Lower lobe of right lung (tissue), 2 donors: ENCODE results near the gene TNFSF13. TPM values are rescaled to one million over a fixed set of nuclear protein-coding genes. Genes with fewer than 3 reads are reported as not detected.

Experiments used
- ATAC-seq, 2 donors: fragments of 200-7000 bp; cut with Tn5 transposase; one replicate each; pipeline ENCODE4 v1.9.1; 2020 to 2022; ENCODE audit warnings: mild to moderate bottlenecking in 2 of 2, moderate library complexity in 2 of 2
- DNase-seq: peaks from one replicate; pipeline ENCODE4 v3.0.0-alpha.2; 2020
- H3K27ac ChIP-seq: fragments of 200-600 bp; one replicate; pipeline ENCODE4 v1.8.0; 2022
- H3K27me3 ChIP-seq: fragments of 200-600 bp; one replicate; pipeline ENCODE4 v1.8.0; 2022; ENCODE audit warnings: low read depth
- H3K36me3 ChIP-seq: fragments of 200-600 bp; one replicate; pipeline ENCODE4 v1.8.0; 2022; ENCODE audit warnings: mild to moderate bottlenecking
- H3K4me1 ChIP-seq: fragments of 200-600 bp; one replicate; pipeline ENCODE4 v1.8.0; 2022
- H3K4me3 ChIP-seq: fragments of 200-600 bp; one replicate; pipeline ENCODE4 v1.8.0; 2022; ENCODE audit warnings: mild to moderate bottlenecking
- H3K9me3 ChIP-seq: fragments of 200-600 bp; one replicate; pipeline ENCODE4 v1.8.0; 2022
- intact Hi-C: fragments of 100-400 bp; cut with DNase I; formaldehyde crosslinking; loops from one replicate; pipeline ENCODE4 v1.11.0; 2022
- total RNA-seq: library from RNA; stranded (reverse); fragmentation: NEBNext Ultra II Directional; extraction: Animal tissue kit (Norgen Biotek cat#: 25700); gene quantifications from one replicate; pipeline ENCODE4 v1.2.1, GENCODE V29; 2021
- TF ChIP-seq, protein P1 (sequence below): fragments of 200-600 bp; IDR thresholded peaks from one replicate; pipeline ENCODE4 v1.8.0; 2022; ENCODE audit warnings: antibody characterized with exemption, mild to moderate bottlenecking
- donor health status: DM: no; HTN: yes; CAD: no; lungs with severe emphysema.

The TNFSF13 gene
- total RNA-seq, 1 donor from 2014 or later: 161 TPM

DNA sequence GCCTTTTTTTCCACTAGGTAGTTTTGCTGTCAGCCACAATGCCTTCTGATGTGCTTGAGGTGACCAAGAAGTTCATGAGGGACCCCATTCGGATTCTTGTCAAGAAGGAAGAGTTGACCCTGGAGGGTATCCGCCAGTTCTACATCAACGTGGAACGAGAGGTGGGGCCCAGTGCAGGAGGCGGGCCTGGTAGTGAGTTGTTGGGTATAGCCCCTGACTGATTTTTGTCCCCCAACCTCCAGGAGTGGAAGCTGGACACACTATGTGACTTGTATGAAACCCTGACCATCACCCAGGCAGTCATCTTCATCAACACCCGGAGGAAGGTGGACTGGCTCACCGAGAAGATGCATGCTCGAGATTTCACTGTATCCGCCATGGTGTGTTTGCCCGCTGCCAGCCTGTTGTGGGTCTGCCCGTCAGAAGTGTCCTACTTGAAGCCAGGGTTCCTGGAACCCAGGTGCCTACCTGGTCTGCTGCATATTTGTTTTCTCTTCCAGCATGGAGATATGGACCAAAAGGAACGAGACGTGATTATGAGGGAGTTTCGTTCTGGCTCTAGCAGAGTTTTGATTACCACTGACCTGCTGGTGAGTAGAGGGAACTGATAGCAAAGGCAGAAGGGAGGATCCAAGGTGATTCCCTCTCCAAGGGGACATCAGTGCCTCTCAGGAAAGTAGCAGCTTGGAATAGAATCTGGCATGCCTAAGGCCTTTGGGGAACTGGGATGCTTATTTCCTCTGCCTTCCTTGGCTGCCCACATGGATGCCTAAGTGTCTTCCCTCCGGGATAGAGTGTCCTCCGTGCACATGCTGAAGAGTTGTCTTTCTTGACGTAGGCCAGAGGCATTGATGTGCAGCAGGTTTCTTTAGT is 19.0 kb downstream of the TNFSF13 start:
- Histone ChIP-seq H3K27me3 (no peaks in the 10 kb centered on the region), H3K27ac (no peak overlapping the region), H3K4me3 (peak overlapping the region; percentile 78), H3K4me1 (peaks cover 74% of the 10 kb centered on the region), H3K9me3 (no peaks in the 10 kb centered on the region), H3K36me3 (peaks cover 56% of the 10 kb centered on the region)
- DNase-seq (no peak), ATAC-seq (no peak)
- TF ChIP-seq, protein P1, sequence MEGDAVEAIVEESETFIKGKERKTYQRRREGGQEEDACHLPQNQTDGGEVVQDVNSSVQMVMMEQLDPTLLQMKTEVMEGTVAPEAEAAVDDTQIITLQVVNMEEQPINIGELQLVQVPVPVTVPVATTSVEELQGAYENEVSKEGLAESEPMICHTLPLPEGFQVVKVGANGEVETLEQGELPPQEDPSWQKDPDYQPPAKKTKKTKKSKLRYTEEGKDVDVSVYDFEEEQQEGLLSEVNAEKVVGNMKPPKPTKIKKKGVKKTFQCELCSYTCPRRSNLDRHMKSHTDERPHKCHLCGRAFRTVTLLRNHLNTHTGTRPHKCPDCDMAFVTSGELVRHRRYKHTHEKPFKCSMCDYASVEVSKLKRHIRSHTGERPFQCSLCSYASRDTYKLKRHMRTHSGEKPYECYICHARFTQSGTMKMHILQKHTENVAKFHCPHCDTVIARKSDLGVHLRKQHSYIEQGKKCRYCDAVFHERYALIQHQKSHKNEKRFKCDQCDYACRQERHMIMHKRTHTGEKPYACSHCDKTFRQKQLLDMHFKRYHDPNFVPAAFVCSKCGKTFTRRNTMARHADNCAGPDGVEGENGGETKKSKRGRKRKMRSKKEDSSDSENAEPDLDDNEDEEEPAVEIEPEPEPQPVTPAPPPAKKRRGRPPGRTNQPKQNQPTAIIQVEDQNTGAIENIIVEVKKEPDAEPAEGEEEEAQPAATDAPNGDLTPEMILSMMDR: no peak
- intact Hi-C loops: no loop called here

DNA sequence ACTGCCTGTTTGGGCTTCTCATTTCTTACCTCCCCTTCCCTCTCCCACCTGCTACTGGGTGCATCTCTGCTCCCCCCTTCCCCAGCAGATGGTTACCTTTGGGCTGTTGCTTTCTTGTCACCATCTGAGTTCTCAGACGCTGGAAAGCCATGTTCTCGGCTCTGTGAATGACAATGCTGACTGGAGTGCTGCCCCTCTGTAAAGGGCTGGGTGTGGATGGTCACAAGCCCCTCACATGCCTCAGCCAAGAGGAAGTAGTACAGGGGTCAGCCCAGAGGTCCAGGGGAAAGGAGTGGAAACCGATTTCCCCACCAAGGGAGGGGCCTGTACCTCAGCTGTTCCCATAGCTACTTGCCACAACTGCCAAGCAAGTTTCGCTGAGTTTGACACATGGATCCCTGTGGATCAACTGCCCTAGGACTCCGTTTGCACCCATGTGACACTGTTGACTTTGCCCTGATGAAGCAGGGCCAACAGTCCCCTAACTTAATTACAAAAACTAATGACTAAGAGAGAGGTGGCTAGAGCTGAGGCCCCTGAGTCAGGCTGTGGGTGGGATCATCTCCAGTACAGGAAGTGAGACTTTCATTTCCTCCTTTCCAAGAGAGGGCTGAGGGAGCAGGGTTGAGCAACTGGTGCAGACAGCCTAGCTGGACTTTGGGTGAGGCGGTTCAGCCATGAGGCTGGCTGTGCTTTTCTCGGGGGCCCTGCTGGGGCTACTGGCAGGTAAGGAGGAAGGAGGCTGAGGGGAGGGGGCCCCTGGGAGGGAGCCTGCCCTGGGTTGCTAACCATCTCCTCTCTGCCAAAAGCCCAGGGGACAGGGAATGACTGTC is 20.7 kb downstream of the TNFSF13 start, which contains the start of gene CD68:
Gene CD68 (plus strand): TSS at position 638 of the 833 bp plus-strand sequence. CDS start 40 bp downstream, at position 678.
- H3K4me1 ChIP-seq: peaks cover 80% of the 10 kb centered on the region
- DNase-seq (peak; percentile 80), ATAC-seq (peak; percentile 62 to 75)
- intact Hi-C loops: no loop called here
- TF ChIP-seq, protein P1: no peak
- peak within 1 kb of the TSS; percentile 97 for H3K27ac ChIP-seq
- peak within 1 kb of the TSS; percentile 78 for H3K4me3 ChIP-seq
- no peaks in the 10 kb centered on the region for H3K9me3 ChIP-seq
- H3K27me3 ChIP-seq: no peaks in the 10 kb centered on the region
- peaks cover 51% of the 10 kb centered on the region for H3K36me3 ChIP-seq

DNA sequence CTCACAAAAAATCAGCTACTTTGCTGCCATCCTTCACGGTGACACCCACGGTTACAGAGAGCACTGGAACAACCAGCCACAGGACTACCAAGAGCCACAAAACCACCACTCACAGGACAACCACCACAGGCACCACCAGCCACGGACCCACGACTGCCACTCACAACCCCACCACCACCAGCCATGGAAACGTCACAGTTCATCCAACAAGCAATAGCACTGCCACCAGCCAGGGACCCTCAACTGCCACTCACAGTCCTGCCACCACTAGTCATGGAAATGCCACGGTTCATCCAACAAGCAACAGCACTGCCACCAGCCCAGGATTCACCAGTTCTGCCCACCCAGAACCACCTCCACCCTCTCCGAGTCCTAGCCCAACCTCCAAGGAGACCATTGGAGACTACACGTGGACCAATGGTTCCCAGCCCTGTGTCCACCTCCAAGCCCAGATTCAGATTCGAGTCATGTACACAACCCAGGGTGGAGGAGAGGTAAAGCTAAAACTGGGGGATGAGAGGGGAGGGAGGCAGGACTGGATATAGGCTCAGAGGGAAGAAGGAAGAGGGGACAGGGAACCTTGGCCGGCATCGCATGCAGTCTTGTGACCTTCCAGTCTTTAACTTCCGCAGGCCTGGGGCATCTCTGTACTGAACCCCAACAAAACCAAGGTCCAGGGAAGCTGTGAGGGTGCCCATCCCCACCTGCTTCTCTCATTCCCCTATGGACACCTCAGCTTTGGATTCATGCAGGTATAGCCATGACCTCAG is 21.5 kb downstream of the TNFSF13 start:
- TF ChIP-seq, protein P1: no peak
- Histone ChIP-seq H3K27me3 (no peaks in the 10 kb centered on the region), H3K9me3 (no peaks in the 10 kb centered on the region), H3K4me1 (peaks cover 80% of the 10 kb centered on the region), H3K36me3 (peaks cover 43% of the 10 kb centered on the region), H3K4me3 (peak overlapping the region; percentile 78), H3K27ac (peak overlapping the region; percentile 97)
- intact Hi-C loops: no loop called here
- DNase-seq (no peak), ATAC-seq (no peak)

DNA sequence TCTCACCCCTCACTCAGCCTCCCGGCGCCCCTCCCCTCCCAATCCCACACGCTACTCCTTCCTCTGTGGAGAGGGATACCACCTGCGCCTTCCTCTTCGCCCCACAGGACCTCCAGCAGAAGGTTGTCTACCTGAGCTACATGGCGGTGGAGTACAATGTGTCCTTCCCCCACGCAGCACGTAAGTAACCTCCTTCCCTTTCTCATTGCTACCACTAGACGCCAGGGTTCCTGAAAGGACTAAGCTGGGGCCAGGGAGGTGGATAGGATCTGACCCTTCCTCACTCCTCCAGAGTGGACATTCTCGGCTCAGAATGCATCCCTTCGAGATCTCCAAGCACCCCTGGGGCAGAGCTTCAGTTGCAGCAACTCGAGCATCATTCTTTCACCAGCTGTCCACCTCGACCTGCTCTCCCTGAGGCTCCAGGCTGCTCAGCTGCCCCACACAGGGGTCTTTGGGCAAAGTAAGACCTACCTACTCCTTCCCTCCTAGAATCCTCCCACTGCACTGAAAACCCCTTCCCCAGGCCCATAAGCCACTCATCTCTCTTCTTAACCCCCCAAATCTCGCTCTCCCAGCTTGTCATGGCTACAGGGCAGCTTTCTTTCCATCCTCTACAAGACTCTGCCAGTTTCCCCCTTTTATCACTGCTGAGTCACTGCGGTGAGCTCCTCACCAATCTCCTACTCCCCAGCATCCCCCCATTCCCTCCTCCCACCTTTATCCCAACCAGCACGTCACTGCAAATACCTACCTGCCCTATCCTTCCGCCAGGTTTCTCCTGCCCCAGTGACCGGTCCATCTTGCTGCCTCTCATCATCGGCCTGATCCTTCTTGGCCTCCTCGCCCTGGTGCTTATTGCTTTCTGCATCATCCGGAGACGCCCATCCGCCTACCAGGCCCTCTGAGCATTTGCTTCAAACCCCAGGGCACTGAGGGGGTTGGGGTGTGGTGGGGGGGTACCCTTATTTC is 22.3 kb downstream of the TNFSF13 start:
- ATAC-seq: no peak
- TF ChIP-seq, protein P1: no peak
- Histone ChIP-seq H3K36me3 (peaks cover 34% of the 10 kb centered on the region), H3K27ac (peak overlapping the region; percentile 97), H3K9me3 (no peaks in the 10 kb centered on the region), H3K27me3 (no peaks in the 10 kb centered on the region), H3K4me3 (peak overlapping the region; percentile 78), H3K4me1 (peaks cover 74% of the 10 kb centered on the region)
- DNase-seq: no peak
- intact Hi-C loops: no loop called here
